ENCODE results near the gene TOP3A.

DNA sequence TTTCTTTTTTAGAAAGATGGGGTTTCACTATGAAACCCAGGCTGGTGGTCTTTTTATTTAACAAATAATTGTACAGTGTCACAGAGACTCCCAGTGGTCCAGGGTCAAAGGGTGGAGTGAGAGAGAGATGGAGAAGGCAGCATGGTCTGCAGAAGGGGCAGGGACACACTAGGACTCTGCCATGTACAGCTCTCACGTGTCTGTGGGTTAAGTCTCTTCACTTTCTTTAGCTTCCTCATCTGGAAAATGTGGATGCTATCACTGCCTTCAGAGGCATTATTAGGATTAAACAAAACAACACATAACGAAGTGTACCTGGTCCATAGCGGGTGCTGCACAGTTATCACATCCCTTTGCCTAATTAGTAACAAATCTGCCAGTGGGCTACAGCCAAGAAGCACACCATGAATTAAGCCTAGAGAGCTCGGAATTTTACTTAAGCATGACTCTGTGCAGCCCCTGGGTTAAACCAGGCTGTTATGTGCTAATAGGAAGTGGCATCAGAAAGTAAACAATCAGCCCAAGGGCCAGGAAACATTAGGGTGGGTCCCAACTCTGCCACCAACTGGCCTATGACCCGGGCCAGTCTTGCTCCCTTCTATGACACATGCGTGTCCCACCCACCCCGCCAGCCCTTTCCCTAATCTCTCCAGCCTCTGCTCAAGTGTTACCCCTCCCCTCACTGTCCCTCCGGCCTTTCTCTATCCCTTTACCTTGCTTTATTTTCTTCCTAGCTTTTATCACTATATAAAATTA, 13.9 kb downstream of the TOP3A start:
- TF ChIP-seq, protein P1, sequence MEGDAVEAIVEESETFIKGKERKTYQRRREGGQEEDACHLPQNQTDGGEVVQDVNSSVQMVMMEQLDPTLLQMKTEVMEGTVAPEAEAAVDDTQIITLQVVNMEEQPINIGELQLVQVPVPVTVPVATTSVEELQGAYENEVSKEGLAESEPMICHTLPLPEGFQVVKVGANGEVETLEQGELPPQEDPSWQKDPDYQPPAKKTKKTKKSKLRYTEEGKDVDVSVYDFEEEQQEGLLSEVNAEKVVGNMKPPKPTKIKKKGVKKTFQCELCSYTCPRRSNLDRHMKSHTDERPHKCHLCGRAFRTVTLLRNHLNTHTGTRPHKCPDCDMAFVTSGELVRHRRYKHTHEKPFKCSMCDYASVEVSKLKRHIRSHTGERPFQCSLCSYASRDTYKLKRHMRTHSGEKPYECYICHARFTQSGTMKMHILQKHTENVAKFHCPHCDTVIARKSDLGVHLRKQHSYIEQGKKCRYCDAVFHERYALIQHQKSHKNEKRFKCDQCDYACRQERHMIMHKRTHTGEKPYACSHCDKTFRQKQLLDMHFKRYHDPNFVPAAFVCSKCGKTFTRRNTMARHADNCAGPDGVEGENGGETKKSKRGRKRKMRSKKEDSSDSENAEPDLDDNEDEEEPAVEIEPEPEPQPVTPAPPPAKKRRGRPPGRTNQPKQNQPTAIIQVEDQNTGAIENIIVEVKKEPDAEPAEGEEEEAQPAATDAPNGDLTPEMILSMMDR (conservative IDR thresholded peaks at IDR 0.05; ENCODE audit: low read depth, low read length): no peak
- no peak for TF ChIP-seq EZH2 (IDR thresholded peaks at IDR 0.05; ENCODE audit: borderline replicate concordance, low read depth, low read length, poor library complexity, severe bottlenecking)

All from A673 (cell line).